Midbrain (tissue), 1 donor: ENCODE results near the gene CDIP1.
A peak's percentile ranks its signal among the peaks of the same experiment; 100 is the strongest.

Source experiments
- DNase-seq: peaks from one replicate; lab custom pipeline; 2025; lab: John Stamatoyannopoulos, UW

The CDIP1 gene

GRCh38 chr16:4488499-4488967 lies 50.0 kb downstream of the CDIP1 start:
- no peak for DNase-seq

GRCh38 chr16:4487955-4488498 lies 50.5 kb downstream of the CDIP1 start:
- DNase-seq, result no peak

GRCh38 chr16:4486126-4486893 lies 52.3 kb downstream of the CDIP1 start:
- DNase-seq, result no peak

GRCh38 chr16:4481963-4482362 lies 56.6 kb downstream of the CDIP1 start:
- DNase-seq, result no peak

GRCh38 chr16:4481526-4481925 lies 57.0 kb downstream of the CDIP1 start:
- DNase-seq, result no peak

- DNase-seq, result no peak
Measured at GRCh38 chr16:4477966-4478365, 60.6 kb downstream of the CDIP1 start.

- DNase-seq, result peak; percentile 93
Measured at GRCh38 chr16:4475880-4476788, 62.4 kb downstream of the CDIP1 start, which contains the start of gene HMOX2. HMOX2 (plus strand) TSS chr16:4476398; CDS start chr16:4505525, 29,127 bp downstream.

GRCh38 chr16:4474192-4474961 lies 64.2 kb downstream of the CDIP1 start, which contains the start of gene NMRAL1:
NMRAL1 (minus strand) TSS chr16:4474625; CDS start chr16:4474132, 493 bp downstream.
- peak; percentile 71 for DNase-seq

GRCh38 chr16:4472880-4473279 lies 65.7 kb downstream of the CDIP1 start:
- DNase-seq, result no peak

- DNase-seq, result no peak
Measured at GRCh38 chr16:4471869-4472268, 66.7 kb downstream of the CDIP1 start.

GRCh38 chr16:4468972-4469371 lies 69.6 kb downstream of the CDIP1 start:
- no peak for DNase-seq

GRCh38 chr16:4467916-4468315 lies 70.7 kb downstream of the CDIP1 start:
- no peak for DNase-seq

GRCh38 chr16:4465977-4466779 lies 72.4 kb downstream of the CDIP1 start:
- no peak for DNase-seq

GRCh38 chr16:4463522-4464163 lies 74.9 kb downstream of the CDIP1 start:
- no peak for DNase-seq

- peak; percentile 13 for DNase-seq
Measured at GRCh38 chr16:4461250-4462085, 77.1 kb downstream of the CDIP1 start.

GRCh38 chr16:4460936-4461249 lies 77.7 kb downstream of the CDIP1 start:
- DNase-seq, result no peak
